Amniotic stem cell (primary cell): Measurements from ENCODE around the gene RBM8A.
A peak's percentile ranks its signal among the peaks of the same experiment; 100 is the strongest.
"Not testable (repeated sequence)": the region's sequence is repeated elsewhere in the genome, so short reads cannot be mapped to it uniquely, and the experiment has no call there.

Source experiments
- DNase-seq: peaks from one replicate; lab custom pipeline; 2025; lab: John Stamatoyannopoulos, UW

Gene RBM8A

GRCh38 chr1:145956361-145956760, 29.1 kb upstream of the RBM8A start:
- no peak for DNase-seq

- no peak for DNase-seq
Measured at GRCh38 chr1:145955436-145955835, 28.2 kb upstream of the RBM8A start.

- DNase-seq = no peak
Measured at GRCh38 chr1:145953861-145954260, 26.6 kb upstream of the RBM8A start.

GRCh38 chr1:145952903-145953302, 25.6 kb upstream of the RBM8A start:
- DNase-seq = no peak

GRCh38 chr1:145951526-145951925, 24.2 kb upstream of the RBM8A start:
- DNase-seq = no peak

GRCh38 chr1:145949219-145949618, 21.9 kb upstream of the RBM8A start:
- DNase-seq = no peak

- DNase-seq = no peak
Measured at GRCh38 chr1:145947551-145947950, 20.3 kb upstream of the RBM8A start.

- DNase-seq = no peak
Measured at GRCh38 chr1:145946477-145946986, 19.2 kb upstream of the RBM8A start.

GRCh38 chr1:145944532-145944931, 17.2 kb upstream of the RBM8A start:
- DNase-seq = no peak

GRCh38 chr1:145942871-145943270, 15.6 kb upstream of the RBM8A start:
- no peak for DNase-seq

GRCh38 chr1:145942405-145942804, 15.1 kb upstream of the RBM8A start:
- DNase-seq = no peak

- DNase-seq = no peak
Measured at GRCh38 chr1:145937436-145937835, 10.2 kb upstream of the RBM8A start.

- no peak for DNase-seq
Measured at GRCh38 chr1:145936247-145936646, 9.0 kb upstream of the RBM8A start.

- DNase-seq = no peak
Measured at GRCh38 chr1:145935708-145936107, 8.4 kb upstream of the RBM8A start.

GRCh38 chr1:145932522-145933009, 5.3 kb upstream of the RBM8A start:
- DNase-seq = not testable (repeated sequence)

- DNase-seq = no peak
Measured at GRCh38 chr1:145927916-145928643, 796 bp upstream of the RBM8A start.

- no peak for DNase-seq
Measured at GRCh38 chr1:145926686-145927062, 610 bp downstream of the RBM8A start.

- no peak for DNase-seq
Measured at GRCh38 chr1:145922266-145922665, 5.0 kb downstream of the RBM8A start.

- DNase-seq = not testable (repeated sequence)
Measured at GRCh38 chr1:145920297-145920696, 7.0 kb downstream of the RBM8A start.

- DNase-seq = no peak
Measured at GRCh38 chr1:145918992-145919939, 8.0 kb downstream of the RBM8A start.

GRCh38 chr1:145918144-145918991, 8.9 kb downstream of the RBM8A start, which contains the start of gene PEX11B:
Gene PEX11B, minus strand, starts transcription at chr1:145918717. Its CDS starts 29 bp downstream, at chr1:145918688.
- peak; percentile 88 for DNase-seq

- DNase-seq = no peak
Measured at GRCh38 chr1:145917595-145917994, 9.7 kb downstream of the RBM8A start.
